Measurements from ENCODE around the gene EIF4B. TPM values are rescaled to one million over a fixed set of nuclear protein-coding genes. Genes with fewer than 3 reads are reported as not detected.

Gene EIF4B
- total RNA-seq, 2 experiments from 2014 or later, result 352 to 353 TPM

DNA sequence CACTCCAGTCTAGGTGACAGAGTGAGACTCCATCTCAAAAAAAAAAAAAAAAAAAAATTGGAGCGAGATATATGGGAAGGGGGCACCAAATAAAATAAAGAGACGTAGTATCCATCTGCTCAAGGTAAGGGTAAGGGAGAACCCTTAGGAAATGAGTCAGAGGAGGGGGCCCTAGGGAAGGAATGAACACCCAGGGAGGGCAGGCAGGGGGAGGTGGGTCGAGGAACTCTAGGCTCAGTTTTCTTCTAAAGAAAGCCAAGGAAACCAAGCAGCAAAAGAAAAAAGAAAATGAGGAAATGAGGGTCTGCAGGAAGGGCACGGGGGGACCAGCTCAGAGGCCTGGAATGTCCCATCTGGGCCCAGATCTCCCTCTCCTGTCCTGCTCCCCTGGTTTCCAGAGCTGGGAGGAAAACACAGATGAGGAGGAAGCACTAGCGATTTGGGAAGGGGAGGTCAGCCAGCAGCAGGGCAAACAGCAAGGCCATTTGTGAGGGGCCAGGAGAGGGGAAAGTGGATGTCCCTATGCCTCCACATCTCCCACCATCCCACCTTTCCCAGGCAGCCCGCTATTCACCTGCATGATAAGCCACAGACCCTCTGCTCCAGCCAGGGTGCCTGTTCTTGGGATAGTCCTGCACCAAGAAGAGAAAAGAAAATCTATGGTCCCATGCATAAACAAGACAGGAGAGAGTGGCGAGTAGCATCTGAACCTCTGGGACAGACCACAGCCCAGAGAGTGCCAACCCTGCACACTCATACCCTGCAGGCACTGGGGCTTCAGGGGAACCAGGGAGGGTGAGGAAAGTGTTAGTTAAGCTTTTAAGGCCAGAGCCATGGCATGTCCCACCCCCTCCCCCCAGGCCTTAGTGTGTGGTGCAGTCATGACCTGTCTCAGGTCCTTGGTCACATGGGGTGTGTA is 61.1 kb downstream of the EIF4B start:
- no peak for DNase-seq
- ChIA-PET CTCF (interaction anchor here (1.0 to 10.2 kb wide), 14 partner anchors 10 to 277 kb away, joined by 3 to 295 read pairs (median 10); partner anchors contain the start of genes ESPL1, IGFBP6, SOAT2 and SPRYD3), POLR2A (interaction anchor here (1.1 kb wide), 1 partner anchor 228 kb away, joined by 4 read pairs; the partner anchor contains the start of gene PFDN5)
- Mint-ChIP-seq H3K27me3 (ENCODE audit: low read depth) (no peaks in the 10 kb centered on the region), H3K36me3 (ENCODE audit: low read depth) (peaks cover 33% of the 10 kb centered on the region), H3K9me3 (ENCODE audit: insufficient read depth) (no peaks in the 10 kb centered on the region), H3K27ac (peak overlapping the region; percentile 30), H3K4me3 (no peak overlapping the region), H3K4me1 (ENCODE audit: low read depth) (peaks cover 13% of the 10 kb centered on the region)
- no peak for ATAC-seq

DNA sequence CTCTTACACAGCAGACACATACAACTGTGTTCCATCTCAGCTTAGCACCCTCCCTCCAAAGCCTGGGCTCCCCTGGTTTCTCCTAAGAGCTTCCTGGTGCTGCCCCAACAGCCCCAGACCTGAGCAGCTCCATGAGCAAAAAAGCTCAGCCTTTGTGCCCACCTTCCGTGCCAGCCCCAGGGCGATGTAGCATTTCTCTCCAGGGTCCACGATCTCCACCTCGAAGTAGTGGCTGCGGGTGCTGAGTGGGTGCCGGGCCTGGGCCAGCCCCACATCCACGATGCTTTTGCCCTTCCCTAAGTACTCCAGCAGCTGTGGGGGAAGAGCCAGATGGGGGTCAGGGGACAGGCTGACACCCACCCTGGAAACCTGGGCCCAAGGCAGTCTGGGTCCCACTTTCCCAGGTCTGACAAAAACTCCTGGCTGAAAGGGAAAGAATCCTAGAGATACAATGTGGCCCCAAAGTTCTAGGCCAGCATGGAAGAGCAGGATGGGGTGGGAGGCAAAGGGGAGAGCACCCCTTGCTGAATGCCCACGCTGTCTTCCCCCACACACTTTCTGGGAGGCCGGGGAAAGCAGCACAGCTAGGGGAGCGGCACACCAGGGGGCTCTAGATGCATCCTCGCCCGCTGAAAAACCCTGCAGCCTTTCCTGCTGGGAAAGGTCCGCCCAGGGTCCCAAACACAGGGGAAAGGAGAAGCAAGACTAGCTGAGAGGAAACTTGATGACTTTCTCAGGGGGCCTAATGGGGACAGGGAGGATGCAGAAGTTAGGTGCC is 61.9 kb downstream of the EIF4B start:
- ChIA-PET POLR2A (interaction anchor here (1.0 to 1.1 kb wide), 2 partner anchors 30 to 227 kb away, joined by 3 to 4 read pairs; partner anchors contain the start of gene PFDN5), CTCF (interaction anchor here (0.8 to 10.2 kb wide), 5 partner anchors 9 to 112 kb away, joined by 3 to 295 read pairs (median 24); partner anchors contain the start of genes IGFBP6, SOAT2 and SPRYD3)
- Mint-ChIP-seq H3K4me1 (ENCODE audit: low read depth) (peaks cover 13% of the 10 kb centered on the region), H3K4me3 (no peak overlapping the region), H3K27me3 (ENCODE audit: low read depth) (no peaks in the 10 kb centered on the region), H3K9me3 (ENCODE audit: insufficient read depth) (no peaks in the 10 kb centered on the region), H3K27ac (no peak overlapping the region), H3K36me3 (ENCODE audit: low read depth) (peaks cover 40% of the 10 kb centered on the region)
- ATAC-seq (no peak), DNase-seq (no peak)

DNA sequence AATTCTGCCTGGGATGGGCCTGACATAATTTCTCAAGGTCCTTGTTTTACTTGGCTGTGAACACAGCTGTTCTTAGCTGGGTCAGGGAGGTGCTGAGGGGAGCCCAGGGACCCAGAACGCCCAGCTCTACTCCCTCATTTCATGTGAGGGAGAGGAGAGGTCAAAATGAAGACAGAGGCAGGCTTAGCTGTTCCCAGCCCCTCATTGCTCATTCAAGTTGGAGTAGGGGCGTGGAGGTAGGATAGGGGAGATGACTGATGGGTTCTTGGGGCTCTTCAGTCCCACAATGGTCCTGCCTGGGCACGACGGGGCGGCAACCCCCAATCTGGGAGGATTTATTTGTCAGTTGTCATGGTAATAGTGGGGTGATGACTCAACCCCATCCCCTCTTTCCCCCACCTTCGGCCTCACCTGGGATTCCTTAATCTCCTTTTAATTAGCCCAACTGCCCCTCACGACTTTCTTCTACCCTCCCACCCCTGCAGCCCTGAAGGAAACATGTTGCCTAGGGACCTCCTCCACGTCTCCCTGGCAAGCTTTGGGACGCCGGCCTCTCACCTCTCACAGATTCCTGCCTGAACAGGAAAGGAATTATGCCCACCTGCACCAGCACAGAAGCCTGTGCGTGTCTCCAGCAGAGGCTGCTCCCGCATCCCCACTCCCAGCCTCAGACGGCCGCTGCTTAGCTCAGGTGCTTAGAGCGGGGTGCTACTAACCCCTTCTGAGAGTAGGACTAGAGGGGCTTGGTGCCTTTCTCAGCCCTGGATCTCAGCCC is 62.7 kb downstream of the EIF4B start:
- H3K4me1 Mint-ChIP-seq (ENCODE audit: low read depth), result peaks cover 15% of the 10 kb centered on the region
- H3K27me3 Mint-ChIP-seq (ENCODE audit: low read depth), result no peaks in the 10 kb centered on the region
- H3K36me3 Mint-ChIP-seq (ENCODE audit: low read depth), result peaks cover 41% of the 10 kb centered on the region
- POLR2A ChIA-PET, result interaction anchor here (1.0 kb wide), 1 partner anchor 31 kb away, joined by 3 read pairs; no protein-coding TSS in a partner anchor
- DNase-seq, result no peak
- H3K4me3 Mint-ChIP-seq, result no peak overlapping the region
- CTCF ChIA-PET, result interaction anchor here (0.8 to 10.2 kb wide), 3 partner anchors 9 to 90 kb away, joined by 3 to 295 read pairs (median 119); partner anchors contain the start of genes IGFBP6, SOAT2 and SPRYD3
- no peak overlapping the region for H3K27ac Mint-ChIP-seq
- ATAC-seq, result no peak
- H3K9me3 Mint-ChIP-seq (ENCODE audit: insufficient read depth), result no peaks in the 10 kb centered on the region

DNA sequence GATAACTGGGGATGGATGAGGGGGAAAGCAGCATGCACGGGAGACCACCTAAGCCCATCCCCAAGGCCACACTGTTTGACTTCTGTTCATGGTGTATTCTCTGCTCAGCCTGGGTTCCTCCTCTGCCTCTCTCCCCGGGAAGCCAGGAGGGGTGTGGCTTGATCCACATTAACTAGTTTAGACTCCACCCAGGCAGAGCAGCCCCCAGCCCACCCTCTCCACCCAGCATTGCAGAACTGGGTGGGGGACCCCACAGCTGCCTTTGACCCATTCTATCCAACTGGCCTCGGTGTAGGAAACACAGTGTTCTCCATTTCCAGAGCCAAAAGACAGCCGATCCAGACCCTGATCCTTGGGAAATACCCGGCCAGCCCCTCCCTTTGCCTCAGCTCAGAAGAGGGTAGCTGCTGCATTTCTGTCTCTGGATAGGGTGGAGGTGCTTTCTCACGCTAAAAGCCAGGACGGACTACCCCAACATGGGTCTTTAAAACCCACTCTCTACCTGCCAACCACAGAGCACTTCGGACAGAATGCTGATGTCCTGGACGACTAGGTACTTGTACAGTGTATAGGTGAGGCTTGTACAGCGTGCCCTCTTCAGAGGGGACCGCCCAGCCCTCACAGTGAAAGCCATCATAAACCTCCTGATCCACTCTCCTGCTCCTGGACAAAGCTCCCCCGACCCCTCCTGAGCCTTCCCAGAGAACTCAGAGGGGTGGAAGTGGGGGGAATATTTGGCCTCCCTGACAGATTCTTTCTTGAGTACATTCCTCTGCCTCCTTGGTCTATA is 63.6 kb downstream of the EIF4B start:
- H3K4me1 Mint-ChIP-seq (ENCODE audit: low read depth), result peaks cover 18% of the 10 kb centered on the region
- no peak overlapping the region for H3K4me3 Mint-ChIP-seq
- ChIA-PET CTCF (interaction anchor here (7.4 to 10.2 kb wide), 2 partner anchors 8 to 31 kb away, joined by 119 to 295 read pairs; partner anchors contain the start of genes IGFBP6, SOAT2 and SPRYD3), POLR2A (no interaction called here)
- DNase-seq (no peak), ATAC-seq (no peak)
- H3K27me3 Mint-ChIP-seq (ENCODE audit: low read depth), result no peaks in the 10 kb centered on the region
- H3K9me3 Mint-ChIP-seq (ENCODE audit: insufficient read depth), result no peaks in the 10 kb centered on the region
- H3K27ac Mint-ChIP-seq, result no peak overlapping the region
- peaks cover 45% of the 10 kb centered on the region for H3K36me3 Mint-ChIP-seq (ENCODE audit: low read depth)

DNA sequence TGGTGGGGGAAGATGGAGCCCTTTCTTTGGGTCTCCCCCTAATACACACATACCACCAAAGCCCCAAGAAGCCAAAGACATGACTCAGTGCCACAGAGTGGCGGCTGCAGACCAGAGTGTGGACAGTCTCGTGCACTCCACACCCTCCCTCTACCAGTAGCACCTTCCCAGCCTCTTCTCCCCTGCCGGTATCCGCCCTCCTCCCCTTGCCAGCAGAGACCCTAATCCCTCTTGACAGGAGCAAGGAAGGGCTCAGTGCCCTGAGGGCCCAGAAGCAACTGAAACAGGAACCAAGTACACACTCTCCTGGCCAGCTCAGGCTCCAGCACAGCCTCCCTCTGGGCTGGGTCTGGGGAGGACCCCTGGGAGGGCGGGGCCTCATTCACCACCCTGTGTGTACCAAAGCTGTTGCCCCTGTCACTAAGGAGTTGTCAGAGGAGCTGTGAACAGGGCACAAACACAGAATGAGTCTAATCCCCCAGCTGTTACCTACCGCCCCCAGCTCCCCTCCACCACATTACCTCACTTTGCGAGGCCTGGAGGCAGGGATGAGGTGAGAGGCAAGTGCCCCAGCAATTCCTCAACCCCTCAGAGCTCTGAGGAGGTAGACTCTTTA is 64.7 kb downstream of the EIF4B start:
- no peak for ATAC-seq
- CTCF ChIA-PET, result interaction anchor here (1.1 to 10.2 kb wide), 3 partner anchors 30 to 120 kb away, joined by 3 to 295 read pairs (median 4); partner anchors contain the start of genes IGFBP6 and SOAT2

DNA sequence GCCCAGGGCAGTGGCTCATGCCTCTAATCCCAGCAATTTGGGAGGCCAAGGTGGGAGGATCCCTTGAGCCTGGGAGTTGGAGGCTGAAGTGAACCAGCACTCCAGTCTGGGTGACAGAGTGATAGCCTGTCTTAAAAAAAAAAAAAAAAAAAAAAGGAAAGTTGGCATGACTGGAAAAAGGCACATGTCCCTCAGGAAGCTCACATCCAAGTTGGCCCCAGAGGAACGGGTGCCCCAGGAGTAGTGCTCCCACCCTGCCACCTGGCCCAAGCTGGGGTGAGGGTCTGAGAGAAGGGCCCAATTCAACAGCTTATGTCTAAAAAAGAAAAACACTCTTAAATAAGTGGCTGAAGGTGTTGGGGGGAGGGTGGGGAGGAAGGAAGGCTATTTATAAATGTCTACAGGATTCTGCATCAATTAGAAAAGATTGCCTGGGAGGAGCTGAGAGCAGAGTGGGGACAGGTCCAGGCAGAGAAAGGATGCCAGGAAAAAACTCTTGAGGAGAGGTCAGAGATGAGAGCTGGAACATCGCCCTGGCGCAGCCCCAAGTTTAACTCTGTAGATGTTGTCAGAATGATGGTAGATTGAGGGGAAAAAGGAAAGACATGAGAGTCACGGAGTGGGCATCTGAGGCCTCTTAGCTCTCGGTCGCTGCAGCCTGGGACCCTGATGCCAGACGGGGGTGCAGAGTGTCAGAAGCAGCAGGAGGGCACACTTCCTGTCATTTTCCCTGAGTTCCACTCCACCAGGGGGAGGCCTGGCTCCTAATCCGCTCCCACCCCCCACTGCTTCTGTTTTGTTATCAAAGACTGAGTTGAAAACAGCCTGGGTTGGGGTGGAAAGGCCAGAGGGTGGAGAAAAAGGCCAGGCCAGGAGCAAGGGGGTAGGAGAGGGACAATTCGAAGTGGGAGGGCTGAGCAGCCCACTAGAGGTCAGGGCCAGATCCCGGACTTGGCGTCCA is 65.6 kb downstream of the EIF4B start:
- peaks cover 43% of the 10 kb centered on the region for H3K36me3 Mint-ChIP-seq (ENCODE audit: low read depth)
- peak overlapping the region; percentile 55 for H3K27ac Mint-ChIP-seq
- H3K27me3 Mint-ChIP-seq (ENCODE audit: low read depth), result no peaks in the 10 kb centered on the region
- peaks cover 12% of the 10 kb centered on the region for H3K4me1 Mint-ChIP-seq (ENCODE audit: low read depth)
- H3K4me3 Mint-ChIP-seq, result no peak overlapping the region
- POLR2A ChIA-PET, result no interaction called here
- CTCF ChIA-PET, result interaction anchor here (1.1 to 10.2 kb wide), 3 partner anchors 29 to 119 kb away, joined by 3 to 295 read pairs (median 4); partner anchors contain the start of genes IGFBP6 and SOAT2
- no peaks in the 10 kb centered on the region for H3K9me3 Mint-ChIP-seq (ENCODE audit: insufficient read depth)
- no peak for DNase-seq
- no peak for ATAC-seq

More for the DNA sequence above, 64.7 kb downstream of the EIF4B start:
- Mint-ChIP-seq H3K27ac (no peak overlapping the region), H3K36me3 (ENCODE audit: low read depth) (peaks cover 42% of the 10 kb centered on the region), H3K4me1 (ENCODE audit: low read depth) (peaks cover 16% of the 10 kb centered on the region), H3K4me3 (no peak overlapping the region), H3K9me3 (ENCODE audit: insufficient read depth) (no peaks in the 10 kb centered on the region), H3K27me3 (ENCODE audit: low read depth) (no peaks in the 10 kb centered on the region)
- POLR2A ChIA-PET, result no interaction called here
- no peak for DNase-seq

DNA sequence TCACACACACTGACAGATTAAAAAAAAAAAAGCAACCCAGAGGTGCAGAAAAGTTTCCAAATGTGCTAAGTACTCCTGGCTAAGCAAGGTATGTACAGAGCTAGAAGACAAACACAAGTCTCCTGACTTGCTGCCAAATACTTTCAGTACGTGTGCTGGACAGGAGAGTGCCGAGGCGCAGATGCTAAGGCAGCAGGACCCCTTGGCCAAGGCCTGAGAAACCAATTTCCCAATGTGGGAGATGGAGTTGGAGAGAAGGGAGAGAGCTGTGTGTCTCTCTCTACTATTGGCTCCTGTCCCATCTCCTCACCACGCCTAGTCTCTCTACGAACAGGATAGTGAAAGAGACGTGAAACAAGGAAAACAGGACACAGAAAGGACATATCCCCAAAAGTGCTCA is 67.6 kb downstream of the EIF4B start:
- ChIA-PET CTCF (interaction anchor here (7.6 kb wide), 1 partner anchor 7 kb away, joined by 119 read pairs; no protein-coding TSS in a partner anchor), POLR2A (interaction anchor here (1.0 kb wide), 1 partner anchor 26 kb away, joined by 3 read pairs; no protein-coding TSS in a partner anchor)
- Mint-ChIP-seq H3K4me1 (ENCODE audit: low read depth) (peaks cover 28% of the 10 kb centered on the region), H3K27me3 (ENCODE audit: low read depth) (no peaks in the 10 kb centered on the region), H3K9me3 (ENCODE audit: insufficient read depth) (no peaks in the 10 kb centered on the region), H3K36me3 (ENCODE audit: low read depth) (peaks cover 53% of the 10 kb centered on the region), H3K27ac (no peak overlapping the region), H3K4me3 (no peak overlapping the region)
- ATAC-seq, result no peak
- no peak for DNase-seq

DNA sequence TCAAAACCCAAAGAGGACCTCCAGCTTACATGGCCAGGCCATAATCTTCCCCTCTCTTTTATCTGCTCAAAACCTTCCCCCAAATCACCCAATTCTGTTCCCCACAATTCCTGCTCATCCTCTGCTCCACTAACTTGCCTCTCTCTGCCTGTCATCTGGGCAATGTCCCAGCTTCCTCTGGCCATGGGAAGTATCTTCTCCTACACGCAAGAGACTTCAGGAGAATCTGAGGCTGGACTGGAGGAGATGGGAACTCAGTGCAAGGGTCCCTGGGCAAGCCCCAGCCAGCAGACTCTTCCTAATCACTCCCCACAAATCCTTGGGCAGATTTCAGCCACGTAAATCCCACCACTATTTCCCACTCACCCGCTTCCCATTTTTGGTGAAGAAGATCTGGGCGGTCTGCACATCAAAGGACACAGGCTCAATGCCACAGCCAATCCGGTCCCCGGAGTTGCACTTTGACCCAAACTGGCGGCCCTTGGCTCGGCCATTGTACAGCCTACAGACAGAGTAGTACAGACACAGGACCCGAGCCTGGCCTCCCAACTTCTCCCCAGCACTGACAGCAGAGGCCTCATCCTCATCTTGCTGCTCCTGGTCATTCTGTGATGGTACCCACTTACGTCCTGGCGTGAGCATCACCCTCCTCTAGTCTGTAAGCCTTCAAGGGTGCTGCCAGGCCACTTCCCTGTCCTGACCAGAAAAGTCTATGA is 68.2 kb downstream of the EIF4B start:
- Mint-ChIP-seq H3K4me1 (ENCODE audit: low read depth) (peaks cover 28% of the 10 kb centered on the region), H3K36me3 (ENCODE audit: low read depth) (peaks cover 53% of the 10 kb centered on the region), H3K27ac (no peak overlapping the region), H3K27me3 (ENCODE audit: low read depth) (no peaks in the 10 kb centered on the region), H3K4me3 (no peak overlapping the region), H3K9me3 (ENCODE audit: insufficient read depth) (no peaks in the 10 kb centered on the region)
- CTCF ChIA-PET, result interaction anchor here (7.6 kb wide), 1 partner anchor 8 kb away, joined by 119 read pairs; no protein-coding TSS in a partner anchor
- ATAC-seq (no peak), DNase-seq (no peak)
- POLR2A ChIA-PET, result interaction anchor here (1.0 kb wide), 1 partner anchor 26 kb away, joined by 3 read pairs; no protein-coding TSS in a partner anchor

DNA sequence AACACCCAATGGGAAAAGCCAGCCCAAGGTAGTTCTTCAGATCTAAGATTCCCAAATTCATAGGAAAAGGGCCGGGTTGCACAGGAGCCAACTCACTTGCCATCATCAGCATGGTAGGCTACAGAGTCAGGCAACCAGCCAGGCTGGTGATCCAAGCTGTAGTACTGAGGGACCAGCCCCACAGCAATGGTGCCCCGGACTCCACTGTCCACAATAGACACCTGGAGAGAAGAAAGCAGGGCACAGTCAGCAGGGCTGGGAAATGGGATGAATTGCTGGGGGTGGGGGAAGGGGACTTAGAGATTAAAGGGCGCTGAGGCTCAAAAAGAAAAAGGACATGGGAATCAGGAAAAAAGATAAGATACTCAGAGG is 68.7 kb downstream of the EIF4B start:
- Mint-ChIP-seq H3K27ac (no peak overlapping the region), H3K36me3 (ENCODE audit: low read depth) (peaks cover 53% of the 10 kb centered on the region), H3K27me3 (ENCODE audit: low read depth) (no peaks in the 10 kb centered on the region), H3K9me3 (ENCODE audit: insufficient read depth) (no peaks in the 10 kb centered on the region), H3K4me1 (ENCODE audit: low read depth) (peaks cover 32% of the 10 kb centered on the region), H3K4me3 (no peak overlapping the region)
- ChIA-PET CTCF (interaction anchor here (7.6 to 14.0 kb wide), 2 partner anchors 8 to 26 kb away, joined by 119 to 170 read pairs; partner anchors contain the start of genes IGFBP6 and SOAT2), POLR2A (no interaction called here)
- no peak for ATAC-seq
- no peak for DNase-seq

Measured in activated CD8-positive, alpha-beta T cell treated with anti-CD3 and anti-CD28 coated beads, Interleukin-2, amount 10 ng/mL, durations not matched to agents 7 days and 5 days (primary cell).